ENCODE measurements around the gene EXOSC7.

DNA sequence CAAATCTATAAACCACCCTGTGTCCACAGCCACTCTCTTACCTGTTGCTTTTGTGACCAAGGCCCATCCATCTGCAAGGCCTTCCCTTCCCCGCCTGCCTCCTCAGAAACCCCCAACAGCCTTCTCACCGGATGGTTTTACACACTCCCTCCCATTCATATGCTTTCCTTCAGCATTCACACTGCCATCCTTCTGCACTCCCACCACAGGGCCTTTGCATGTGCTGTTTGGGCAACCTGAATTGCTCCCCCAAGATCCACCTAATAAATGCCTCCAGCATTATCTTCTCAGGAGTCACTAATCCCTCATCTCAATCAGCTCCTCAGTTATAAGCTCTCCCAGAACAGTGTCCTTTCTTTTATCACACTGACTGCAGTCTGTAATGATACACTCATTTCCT, 56.1 kb downstream of the EXOSC7 start:
- no peak for TF ChIP-seq GABPA (IDR thresholded peaks at IDR 0.05 in 1 of 2, conservative IDR thresholded peaks at IDR 0.05 in 1 of 2)
- TF ChIP-seq, protein P1, sequence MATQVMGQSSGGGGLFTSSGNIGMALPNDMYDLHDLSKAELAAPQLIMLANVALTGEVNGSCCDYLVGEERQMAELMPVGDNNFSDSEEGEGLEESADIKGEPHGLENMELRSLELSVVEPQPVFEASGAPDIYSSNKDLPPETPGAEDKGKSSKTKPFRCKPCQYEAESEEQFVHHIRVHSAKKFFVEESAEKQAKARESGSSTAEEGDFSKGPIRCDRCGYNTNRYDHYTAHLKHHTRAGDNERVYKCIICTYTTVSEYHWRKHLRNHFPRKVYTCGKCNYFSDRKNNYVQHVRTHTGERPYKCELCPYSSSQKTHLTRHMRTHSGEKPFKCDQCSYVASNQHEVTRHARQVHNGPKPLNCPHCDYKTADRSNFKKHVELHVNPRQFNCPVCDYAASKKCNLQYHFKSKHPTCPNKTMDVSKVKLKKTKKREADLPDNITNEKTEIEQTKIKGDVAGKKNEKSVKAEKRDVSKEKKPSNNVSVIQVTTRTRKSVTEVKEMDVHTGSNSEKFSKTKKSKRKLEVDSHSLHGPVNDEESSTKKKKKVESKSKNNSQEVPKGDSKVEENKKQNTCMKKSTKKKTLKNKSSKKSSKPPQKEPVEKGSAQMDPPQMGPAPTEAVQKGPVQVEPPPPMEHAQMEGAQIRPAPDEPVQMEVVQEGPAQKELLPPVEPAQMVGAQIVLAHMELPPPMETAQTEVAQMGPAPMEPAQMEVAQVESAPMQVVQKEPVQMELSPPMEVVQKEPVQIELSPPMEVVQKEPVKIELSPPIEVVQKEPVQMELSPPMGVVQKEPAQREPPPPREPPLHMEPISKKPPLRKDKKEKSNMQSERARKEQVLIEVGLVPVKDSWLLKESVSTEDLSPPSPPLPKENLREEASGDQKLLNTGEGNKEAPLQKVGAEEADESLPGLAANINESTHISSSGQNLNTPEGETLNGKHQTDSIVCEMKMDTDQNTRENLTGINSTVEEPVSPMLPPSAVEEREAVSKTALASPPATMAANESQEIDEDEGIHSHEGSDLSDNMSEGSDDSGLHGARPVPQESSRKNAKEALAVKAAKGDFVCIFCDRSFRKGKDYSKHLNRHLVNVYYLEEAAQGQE (IDR thresholded peaks at IDR 0.05): no peak
- TF ChIP-seq, protein P2, sequence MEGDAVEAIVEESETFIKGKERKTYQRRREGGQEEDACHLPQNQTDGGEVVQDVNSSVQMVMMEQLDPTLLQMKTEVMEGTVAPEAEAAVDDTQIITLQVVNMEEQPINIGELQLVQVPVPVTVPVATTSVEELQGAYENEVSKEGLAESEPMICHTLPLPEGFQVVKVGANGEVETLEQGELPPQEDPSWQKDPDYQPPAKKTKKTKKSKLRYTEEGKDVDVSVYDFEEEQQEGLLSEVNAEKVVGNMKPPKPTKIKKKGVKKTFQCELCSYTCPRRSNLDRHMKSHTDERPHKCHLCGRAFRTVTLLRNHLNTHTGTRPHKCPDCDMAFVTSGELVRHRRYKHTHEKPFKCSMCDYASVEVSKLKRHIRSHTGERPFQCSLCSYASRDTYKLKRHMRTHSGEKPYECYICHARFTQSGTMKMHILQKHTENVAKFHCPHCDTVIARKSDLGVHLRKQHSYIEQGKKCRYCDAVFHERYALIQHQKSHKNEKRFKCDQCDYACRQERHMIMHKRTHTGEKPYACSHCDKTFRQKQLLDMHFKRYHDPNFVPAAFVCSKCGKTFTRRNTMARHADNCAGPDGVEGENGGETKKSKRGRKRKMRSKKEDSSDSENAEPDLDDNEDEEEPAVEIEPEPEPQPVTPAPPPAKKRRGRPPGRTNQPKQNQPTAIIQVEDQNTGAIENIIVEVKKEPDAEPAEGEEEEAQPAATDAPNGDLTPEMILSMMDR (IDR thresholded peaks at IDR 0.05; ENCODE audit: low read depth, low read length, missing input control): no peak
- no peak for TF ChIP-seq EGR1 (IDR thresholded peaks at IDR 0.05; ENCODE audit: low read depth in 2 of 2)
- no peak for TF ChIP-seq RAD21 (IDR thresholded peaks at IDR 0.05)
- no peak for TF ChIP-seq JUND (IDR thresholded peaks at IDR 0.05)
- TF ChIP-seq, protein P3, sequence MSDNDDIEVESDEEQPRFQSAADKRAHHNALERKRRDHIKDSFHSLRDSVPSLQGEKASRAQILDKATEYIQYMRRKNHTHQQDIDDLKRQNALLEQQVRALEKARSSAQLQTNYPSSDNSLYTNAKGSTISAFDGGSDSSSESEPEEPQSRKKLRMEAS (IDR thresholded peaks at IDR 0.05): no peak
- TF ChIP-seq HNF4A (conservative IDR thresholded peaks at IDR 0.05): no peak
- TF ChIP-seq SP1 (IDR thresholded peaks at IDR 0.05): no peak
- TF ChIP-seq, protein P4, sequence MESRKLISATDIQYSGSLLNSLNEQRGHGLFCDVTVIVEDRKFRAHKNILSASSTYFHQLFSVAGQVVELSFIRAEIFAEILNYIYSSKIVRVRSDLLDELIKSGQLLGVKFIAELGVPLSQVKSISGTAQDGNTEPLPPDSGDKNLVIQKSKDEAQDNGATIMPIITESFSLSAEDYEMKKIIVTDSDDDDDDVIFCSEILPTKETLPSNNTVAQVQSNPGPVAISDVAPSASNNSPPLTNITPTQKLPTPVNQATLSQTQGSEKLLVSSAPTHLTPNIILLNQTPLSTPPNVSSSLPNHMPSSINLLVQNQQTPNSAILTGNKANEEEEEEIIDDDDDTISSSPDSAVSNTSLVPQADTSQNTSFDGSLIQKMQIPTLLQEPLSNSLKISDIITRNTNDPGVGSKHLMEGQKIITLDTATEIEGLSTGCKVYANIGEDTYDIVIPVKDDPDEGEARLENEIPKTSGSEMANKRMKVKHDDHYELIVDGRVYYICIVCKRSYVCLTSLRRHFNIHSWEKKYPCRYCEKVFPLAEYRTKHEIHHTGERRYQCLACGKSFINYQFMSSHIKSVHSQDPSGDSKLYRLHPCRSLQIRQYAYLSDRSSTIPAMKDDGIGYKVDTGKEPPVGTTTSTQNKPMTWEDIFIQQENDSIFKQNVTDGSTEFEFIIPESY (IDR thresholded peaks at IDR 0.05): no peak
- no peak for TF ChIP-seq YY1 (IDR thresholded peaks at IDR 0.05)

Measured in liver (tissue), 3 donors.